Measurements from ENCODE around the gene NAALADL2. TPM values are rescaled to one million over a fixed set of nuclear protein-coding genes. Genes with fewer than 3 reads are reported as not detected.

The NAALADL2 gene
- polyA plus RNA-seq, 3 donors = not detected

- Mint-ChIP-seq H3K36me3 (no peaks in the 10 kb centered on the region), H3K4me3 (no peak overlapping the region), H3K27ac (no peak overlapping the region), H3K27me3 (ENCODE audit: low read depth in 3 of 3) (peaks cover 0 to 1% (median 0%) of the 10 kb centered on the region in 3 donors), H3K4me1 (no peaks in the 10 kb centered on the region), H3K9me3 (peaks cover 0 to 10% (median 8%) of the 10 kb centered on the region in 7 donors)
- Histone ChIP-seq H3K9ac (ENCODE audit: insufficient read depth, low read length, poor library complexity, severe bottlenecking) (no peak overlapping the region), H3K4me1 (ENCODE audit: control insufficient read depth in 1 of 2, insufficient read depth in 2 of 2, low read length in 2 of 2) (no peaks in the 10 kb centered on the region), H3K36me3 (replicated peaks in 1 of 2; ENCODE audit: control insufficient read depth in 1 of 2, insufficient read depth in 2 of 2, low read length in 2 of 2) (no peaks in the 10 kb centered on the region), H3K27me3 (ENCODE audit: control insufficient read depth in 2 of 2, insufficient read depth in 2 of 2, low read length in 2 of 2) (no peaks in the 10 kb centered on the region), H3K79me2 (ENCODE audit: insufficient read depth, low read length) (no peaks in the 10 kb centered on the region), H3K4me3 (replicated peaks in 1 of 3; ENCODE audit: low read depth in 2 of 3, low read length in 3 of 3) (no peak overlapping the region), H3K4me2 (replicated peaks; ENCODE audit: extremely low read depth, low read length, poor library complexity, severe bottlenecking) (no peak overlapping the region), H3K27ac (ENCODE audit: low read depth in 1 of 2, low read length in 2 of 2) (no peak overlapping the region), H3K9me3 (replicated peaks in 1 of 2; ENCODE audit: control insufficient read depth in 1 of 2, insufficient read depth in 1 of 2, low read length in 2 of 2) (peaks cover 4 to 20% of the 10 kb centered on the region in 2 donors), H2AFZ (ENCODE audit: insufficient read depth, low read depth, low read length, poor library complexity, severe bottlenecking) (no peak overlapping the region), H4K20me1 (ENCODE audit: insufficient read depth, low read length) (no peaks in the 10 kb centered on the region)
- intact Hi-C loops (cut with micrococcal nuclease) = no loop called here
- no peak for DNase-seq
- no CpG with 5 or more reads among the region's 3 CpGs for WGBS (ENCODE audit: insufficient coverage)
- no peak for TF ChIP-seq CTCF (IDR thresholded peaks at IDR 0.05)
Observed at GRCh38 chr3:175679568-175679967, 820.4 kb downstream of the NAALADL2 start.

GRCh38 chr3:175692256-175692655, 833.1 kb downstream of the NAALADL2 start:
- no peaks in the 10 kb centered on the region for H3K4me1 ChIP-seq (ENCODE audit: control insufficient read depth in 1 of 2, insufficient read depth in 2 of 2, low read length in 2 of 2)
- H3K4me1 Mint-ChIP-seq = no peaks in the 10 kb centered on the region
- H3K9me3 Mint-ChIP-seq = peaks cover 0 to 6% (median 0%) of the 10 kb centered on the region in 7 donors
- no peak for DNase-seq
- H3K9ac ChIP-seq (ENCODE audit: insufficient read depth, low read length, poor library complexity, severe bottlenecking) = no peak overlapping the region
- no peaks in the 10 kb centered on the region for H3K36me3 ChIP-seq (replicated peaks in 1 of 2; ENCODE audit: control insufficient read depth in 1 of 2, insufficient read depth in 2 of 2, low read length in 2 of 2)
- no peak overlapping the region for H3K4me3 ChIP-seq (replicated peaks in 1 of 3; ENCODE audit: low read depth in 2 of 3, low read length in 3 of 3)
- no peak overlapping the region for H3K27ac Mint-ChIP-seq
- WGBS (ENCODE audit: insufficient coverage) = no CpG with 5 or more reads among the region's 2 CpGs
- no peaks in the 10 kb centered on the region for H3K36me3 Mint-ChIP-seq
- H3K4me3 Mint-ChIP-seq = no peak overlapping the region
- H3K27ac ChIP-seq (ENCODE audit: low read depth in 1 of 2, low read length in 2 of 2) = no peak overlapping the region
- H3K79me2 ChIP-seq (ENCODE audit: insufficient read depth, low read length) = no peaks in the 10 kb centered on the region
- no peak overlapping the region for H2AFZ ChIP-seq (ENCODE audit: insufficient read depth, low read depth, low read length, poor library complexity, severe bottlenecking)
- no peaks in the 10 kb centered on the region for H3K27me3 ChIP-seq (ENCODE audit: control insufficient read depth in 2 of 2, insufficient read depth in 2 of 2, low read length in 2 of 2)
- H3K4me2 ChIP-seq (replicated peaks; ENCODE audit: extremely low read depth, low read length, poor library complexity, severe bottlenecking) = no peak overlapping the region
- no peaks in the 10 kb centered on the region for H4K20me1 ChIP-seq (ENCODE audit: insufficient read depth, low read length)
- peaks cover 0 to 2% (median 0%) of the 10 kb centered on the region in 3 donors for H3K27me3 Mint-ChIP-seq (ENCODE audit: low read depth in 3 of 3)
- intact Hi-C loops (cut with micrococcal nuclease) = no loop called here
- peaks cover 0 to 4% of the 10 kb centered on the region in 2 donors for H3K9me3 ChIP-seq (replicated peaks in 1 of 2; ENCODE audit: control insufficient read depth in 1 of 2, insufficient read depth in 1 of 2, low read length in 2 of 2)
- no peak for TF ChIP-seq CTCF (IDR thresholded peaks at IDR 0.05)

Data from CD14-positive monocyte (primary cell).